HT-29 (cell line): Measurements from ENCODE around the gene ALG5. TPM values are rescaled to one million over a fixed set of nuclear protein-coding genes. Genes with fewer than 3 reads are reported as not detected.

Experiments
- DNase-seq: peaks from one replicate; pipeline ENCODE4 v3.0.0-alpha.2; 2015; ENCODE audit warnings: low spot score
- total RNA-seq: library from RNA; depleted of rRNA; stranded (reverse); fragments of >200 nt; shearing (Covaris generic); gene quantifications from 2 replicates; pipeline ENCODE4 v1.2.3, GENCODE V29; 2014; rRNA removed

ALG5 gene
- total RNA-seq, 1 experiment from 2014 or later, result 34.9 TPM

DNA sequence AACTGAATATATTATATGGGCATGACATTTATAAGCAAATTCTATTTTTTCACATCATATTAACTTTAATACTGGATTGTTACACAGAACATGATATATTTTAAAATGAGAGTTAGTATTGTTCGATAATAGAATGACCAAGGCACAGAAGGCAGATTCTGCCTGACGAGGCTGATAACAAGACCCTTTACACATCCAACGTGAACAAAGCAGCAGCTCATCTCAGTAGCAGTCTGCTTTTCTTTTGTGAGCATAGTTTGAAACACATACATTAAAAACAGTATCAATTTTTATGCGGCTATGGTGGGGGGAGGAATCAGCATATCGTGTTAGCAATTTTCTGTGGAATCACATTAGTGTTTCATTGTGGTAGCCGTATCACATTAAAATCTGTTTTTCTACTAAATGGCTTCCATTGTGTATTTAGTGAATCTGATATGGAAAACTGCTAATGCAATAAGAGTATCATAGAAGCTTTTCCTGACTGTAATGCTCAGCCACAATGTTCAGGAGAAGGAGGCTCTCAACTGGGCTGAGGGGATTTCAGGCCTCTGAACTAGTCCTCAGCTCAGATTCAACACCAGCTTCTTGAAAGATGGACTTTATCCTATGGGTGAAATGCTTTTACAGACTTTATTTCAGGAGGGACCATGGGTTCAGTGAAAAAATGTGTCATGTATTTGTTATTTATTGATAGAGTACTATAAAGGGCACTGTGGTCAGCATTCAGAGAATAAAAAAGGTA is 83.1 kb downstream of the ALG5 start:
- DNase-seq, result no peak

DNA sequence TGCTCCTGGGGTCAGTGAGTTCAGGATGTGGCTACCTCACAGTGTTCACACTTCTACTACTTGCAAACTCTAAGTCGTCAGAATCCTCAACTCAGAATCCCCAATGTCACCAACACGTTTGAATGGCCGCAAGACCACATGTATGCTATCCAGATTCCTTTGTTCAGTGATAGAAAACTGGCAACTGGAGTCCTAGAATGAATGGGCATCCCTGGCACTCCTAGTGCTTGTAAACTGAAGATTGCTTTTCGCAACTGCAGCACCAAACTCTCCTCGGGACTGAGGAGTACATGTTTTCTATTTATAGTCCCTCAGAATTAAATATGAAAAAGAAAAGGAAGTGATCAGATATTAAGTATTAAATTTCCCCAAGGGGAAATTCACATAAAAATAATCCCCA is 84.0 kb downstream of the ALG5 start:
- no peak for DNase-seq

DNA sequence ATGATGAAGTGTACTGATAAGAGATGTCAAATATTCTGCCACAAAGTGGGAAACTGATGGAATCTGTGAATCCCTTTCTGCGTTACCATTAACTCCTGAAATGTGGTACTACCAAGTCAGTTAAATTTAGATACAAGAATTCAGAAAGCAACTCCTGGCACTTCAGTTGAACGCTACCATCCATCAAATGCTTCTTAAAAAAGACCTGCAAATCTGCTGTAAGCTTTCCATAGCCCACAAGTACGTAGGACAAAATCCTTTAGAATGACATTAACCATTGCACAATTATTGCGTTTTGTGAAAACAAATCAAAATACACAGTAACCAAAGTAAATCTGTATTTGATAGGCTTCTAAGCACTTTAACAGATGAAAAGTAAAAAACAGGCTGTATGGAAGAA is 84.5 kb downstream of the ALG5 start:
- DNase-seq, result no peak

DNA sequence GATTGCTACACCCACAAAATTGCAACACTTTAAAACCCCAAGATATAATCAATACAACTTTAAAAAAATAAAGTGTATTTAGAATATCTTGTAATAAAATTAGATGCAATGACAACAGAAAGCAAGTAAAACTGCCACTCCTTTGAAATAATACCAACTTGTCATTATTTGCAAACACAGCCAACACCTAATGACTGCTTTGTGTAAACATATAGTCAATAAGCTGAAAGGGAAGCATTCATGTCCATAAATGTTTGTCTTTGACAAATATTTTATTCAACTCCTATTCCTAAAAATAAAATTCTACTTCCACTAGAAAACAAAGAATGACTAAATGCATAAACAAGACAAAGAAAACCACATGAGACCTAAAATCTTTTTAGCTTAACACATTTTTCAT is 85.7 kb downstream of the ALG5 start:
- DNase-seq, result no peak

DNA sequence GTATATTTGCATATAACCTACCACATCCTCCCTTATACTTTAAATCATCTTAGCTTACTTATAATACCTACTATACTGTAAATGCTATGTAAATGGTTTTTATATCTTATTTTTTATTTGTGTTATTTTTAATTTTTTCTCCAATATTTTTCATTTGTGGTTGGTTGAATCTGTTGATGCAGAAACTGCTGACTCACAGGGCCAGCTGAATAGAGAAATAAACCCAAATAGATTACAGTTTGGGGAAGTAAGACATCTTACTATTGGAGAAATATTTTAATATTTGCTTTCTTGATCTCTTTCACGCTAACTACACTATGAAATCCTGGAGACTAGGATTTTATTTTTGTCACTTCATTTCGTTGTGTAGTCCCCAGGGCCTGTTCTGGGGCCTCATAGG is 86.2 kb downstream of the ALG5 start:
- DNase-seq, result no peak

DNA sequence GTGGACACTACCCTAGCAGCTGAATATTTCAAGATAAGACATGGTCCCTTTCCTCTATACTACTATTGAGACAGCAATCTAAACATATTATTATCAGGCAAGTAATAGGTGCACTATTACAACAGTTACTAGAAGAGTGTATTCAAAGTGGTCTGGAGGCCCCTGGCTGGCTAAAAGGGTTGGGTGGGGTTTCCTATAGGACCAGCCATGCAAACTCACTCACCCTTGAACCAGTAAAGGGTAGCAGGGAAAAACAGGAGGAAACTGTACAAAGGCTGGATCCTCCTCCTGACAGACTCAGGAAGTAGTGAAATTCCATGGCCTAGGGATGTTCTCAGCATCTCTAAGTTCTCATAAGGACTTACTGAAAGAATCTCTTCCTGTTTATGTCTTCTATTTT is 86.8 kb downstream of the ALG5 start:
- DNase-seq, result no peak

DNA sequence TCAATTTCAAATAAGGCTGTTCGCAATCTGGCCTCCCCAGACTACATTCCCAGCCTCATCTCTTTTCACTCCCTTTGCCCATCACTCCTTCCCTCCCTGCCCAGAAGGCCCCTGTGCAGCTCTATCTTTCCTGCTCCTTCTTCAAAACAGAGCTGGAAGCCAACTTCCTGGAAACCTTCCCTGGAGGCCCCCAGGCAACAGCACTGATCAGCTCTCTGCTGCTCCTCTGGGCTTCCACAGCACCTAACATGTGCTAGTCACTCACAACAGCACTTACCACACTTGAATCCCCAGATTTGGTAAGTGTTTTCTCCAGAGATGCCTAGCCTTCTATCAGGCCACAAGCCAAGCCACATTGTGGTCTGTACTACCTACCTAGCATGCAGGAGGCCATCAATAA is 88.6 kb downstream of the ALG5 start:
- DNase-seq, result no peak

DNA sequence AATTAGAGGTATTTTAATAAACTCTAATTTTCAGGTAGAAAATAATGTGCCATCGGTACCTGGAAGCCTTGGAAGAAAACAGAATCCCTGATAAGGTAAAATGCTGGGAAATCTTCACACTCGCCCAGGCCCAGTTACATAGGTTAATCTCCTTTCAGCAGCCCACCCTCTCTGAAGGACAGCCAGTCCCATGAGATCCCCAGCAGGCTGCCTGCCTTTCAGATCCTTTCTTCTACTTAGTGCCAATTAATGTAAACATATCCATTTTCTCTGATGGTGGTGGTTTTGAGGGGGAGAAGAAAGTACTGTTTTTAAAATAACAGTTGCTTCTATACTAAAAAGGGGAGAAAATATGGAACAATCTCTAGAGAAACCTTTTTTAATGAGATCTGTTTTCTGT is 91.3 kb downstream of the ALG5 start:
- DNase-seq, result no peak

DNA sequence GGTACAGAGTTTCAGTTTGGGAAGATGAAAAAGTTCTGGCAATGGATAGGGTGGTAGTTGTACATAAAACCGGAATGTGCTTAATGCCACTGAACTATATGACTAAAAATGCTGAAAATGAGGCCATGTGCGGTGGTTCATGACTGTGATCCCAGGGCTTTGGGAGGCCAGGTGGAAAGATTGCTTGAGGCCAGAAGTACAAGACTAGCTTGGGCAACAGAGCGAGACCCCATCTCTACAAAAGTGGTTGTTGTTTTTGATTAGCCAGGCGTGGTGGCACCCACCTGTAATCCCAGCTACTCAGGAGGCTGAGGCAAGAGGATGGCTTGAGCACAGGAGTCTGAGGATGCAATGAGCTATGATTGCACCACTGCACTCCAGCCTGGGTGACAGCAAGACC is 91.9 kb downstream of the ALG5 start:
- no peak for DNase-seq

DNA sequence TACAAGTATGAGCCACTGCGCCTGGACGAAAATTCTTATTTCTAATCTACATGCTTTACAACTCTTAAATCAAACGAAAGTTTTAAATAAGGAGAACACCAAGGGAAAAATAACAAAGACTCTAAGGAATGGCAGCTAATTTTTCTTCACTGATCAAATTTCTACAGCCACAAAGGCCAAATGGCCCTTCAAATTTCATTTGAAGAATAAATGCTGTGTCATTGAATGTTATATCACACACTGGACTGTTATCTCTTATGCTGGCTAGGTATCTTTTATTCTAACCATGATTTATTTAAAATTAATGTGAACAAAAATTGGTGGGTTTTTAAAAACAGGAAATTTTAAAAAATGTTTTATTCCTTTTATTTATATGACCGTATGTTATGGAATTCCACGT is 93.2 kb downstream of the ALG5 start:
- no peak for DNase-seq

DNA sequence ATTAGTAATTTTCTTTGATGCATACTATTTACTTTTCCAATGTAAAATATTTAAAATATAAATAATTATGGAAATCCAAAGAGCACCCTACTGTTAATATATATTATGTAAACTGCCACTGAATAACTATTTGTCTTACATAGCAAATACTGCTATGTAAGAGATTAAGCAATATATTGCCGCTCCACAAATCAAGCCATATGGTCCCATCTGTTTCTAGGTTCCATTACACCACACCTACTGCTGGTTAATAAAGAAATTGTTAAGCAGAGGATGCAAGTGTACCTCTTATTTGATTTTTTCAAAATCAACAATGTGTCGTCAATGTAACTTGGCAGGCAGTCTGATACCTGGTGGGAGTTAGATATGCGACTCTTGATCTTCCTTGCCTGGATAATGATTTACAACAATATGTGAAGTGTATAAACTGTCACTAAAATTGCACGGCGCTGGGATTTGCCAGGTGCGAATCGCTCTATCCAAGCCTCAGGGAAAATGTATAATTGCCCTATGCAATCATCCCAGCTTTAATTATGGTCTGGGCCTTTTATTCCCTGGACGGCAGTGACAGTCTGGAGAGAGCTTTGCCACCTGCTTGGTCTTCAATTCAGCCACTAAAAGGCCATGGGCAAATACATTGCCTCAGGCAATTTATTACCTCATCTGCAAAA is 95.1 kb downstream of the ALG5 start:
- no peak for DNase-seq

Other genes with a start within 250 kb of the ALG5 start
- 1.7 and 2.0 TPM in 2 replicates for gene RFXAP, start 180.1 kb downstream of the ALG5 start, total RNA-seq
- gene SMAD9, start 79.1 kb downstream of the ALG5 start, total RNA-seq, result 0.10 TPM in 1 of 2 replicates, not detected in the other
- 55.6 and 60.3 TPM in 2 replicates for gene EXOSC8, start 1.4 kb upstream of the ALG5 start, total RNA-seq
- 30.8 and 31.8 TPM in 2 replicates for gene SUPT20H, start 60.3 kb upstream of the ALG5 start, total RNA-seq
- not detected in 2 replicates for gene CSNK1A1L, start 106.3 kb upstream of the ALG5 start, total RNA-seq